ENCODE measurements around the gene PSMD8. TPM values are rescaled to one million over a fixed set of nuclear protein-coding genes. Genes with fewer than 3 reads are reported as not detected.

The PSMD8 gene
- total RNA-seq, 2 donors from 2014 or later = 126 to 184 TPM

DNA sequence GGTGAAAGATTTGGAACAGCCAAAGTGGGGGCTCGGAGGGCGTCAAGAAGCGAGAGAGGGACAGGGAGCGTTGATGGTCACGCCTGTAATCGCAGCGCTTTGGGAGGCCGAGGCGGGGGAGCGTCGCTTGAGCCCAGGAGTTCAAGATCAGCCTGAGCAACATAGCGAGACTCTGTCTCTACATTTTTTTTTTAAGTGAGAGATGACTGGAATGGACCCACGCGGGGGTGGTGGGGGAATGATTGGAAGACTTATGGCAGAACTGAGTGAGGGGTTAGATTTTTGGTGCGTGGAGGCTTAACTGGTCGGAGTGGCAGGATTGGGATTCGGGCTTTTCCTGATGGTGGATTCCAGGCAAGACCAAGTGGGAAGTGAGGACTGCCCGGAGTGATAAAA is 725 bp downstream of the PSMD8 start:
- Histone ChIP-seq H3K36me3 (no peaks in the 10 kb centered on the region), H3K4me3 (peak overlapping the region; percentile 61), H3K9ac (ENCODE audit: low read depth in 2 of 2, low read length in 2 of 2) (peak overlapping the region; percentile 85 to 89), H3K9me3 (no peaks in the 10 kb centered on the region), H3K4me1 (peaks cover 5% of the 10 kb centered on the region), H3K27me3 (no peaks in the 10 kb centered on the region), H3K27ac (peak overlapping the region; percentile 68)
- TF ChIP-seq CTCF (IDR thresholded peaks at IDR 0.05) = no peak
- intact Hi-C loops (cut with DNase I) = no loop called here
- DNase-seq = no peak

DNA sequence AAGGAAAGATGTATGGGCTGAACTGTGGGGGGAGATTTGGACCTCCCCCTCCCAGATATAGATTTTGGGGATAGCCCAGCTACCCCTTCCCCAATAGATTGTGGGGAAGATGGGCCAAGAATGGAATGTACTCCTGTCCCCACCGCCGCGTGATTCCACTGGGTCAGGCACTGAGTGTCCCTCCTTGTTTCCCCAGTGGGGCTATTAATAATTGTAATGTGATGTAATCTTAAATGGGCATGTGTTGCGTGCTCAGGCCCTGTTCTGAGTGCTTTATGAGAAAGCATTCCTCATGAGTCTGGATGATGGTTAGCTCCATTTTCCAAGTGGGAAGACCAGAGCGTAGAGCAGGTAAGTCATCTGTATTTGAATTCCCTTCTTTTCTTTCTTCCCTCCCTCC is 1.4 kb downstream of the PSMD8 start:
- no peak for TF ChIP-seq CTCF (IDR thresholded peaks at IDR 0.05)
- Histone ChIP-seq H3K9ac (ENCODE audit: low read depth in 2 of 2, low read length in 2 of 2) (peak overlapping the region; percentile 85 to 89), H3K27ac (no peak overlapping the region), H3K36me3 (peaks cover 2% of the 10 kb centered on the region), H3K27me3 (no peaks in the 10 kb centered on the region), H3K9me3 (no peaks in the 10 kb centered on the region), H3K4me1 (peaks cover 5% of the 10 kb centered on the region), H3K4me3 (peak overlapping the region; percentile 61)
- no peak for DNase-seq
- intact Hi-C loops (cut with DNase I) = no loop called here

GRCh38 chr19:38376576-38376975 is 2.2 kb downstream of the PSMD8 start:
- Histone ChIP-seq H3K27ac (no peak overlapping the region), H3K4me1 (peaks cover 5% of the 10 kb centered on the region), H3K4me3 (no peak overlapping the region), H3K27me3 (no peaks in the 10 kb centered on the region), H3K36me3 (peaks cover 9% of the 10 kb centered on the region), H3K9me3 (no peaks in the 10 kb centered on the region), H3K9ac (ENCODE audit: low read depth in 2 of 2, low read length in 2 of 2) (no peak overlapping the region)
- intact Hi-C loops (cut with DNase I) = no loop called here
- TF ChIP-seq CTCF (IDR thresholded peaks at IDR 0.05) = no peak
- DNase-seq = no peak

GRCh38 chr19:38377052-38377451 is 2.7 kb downstream of the PSMD8 start:
- no peaks in the 10 kb centered on the region for H3K27me3 ChIP-seq
- no peak for TF ChIP-seq CTCF (IDR thresholded peaks at IDR 0.05)
- H3K9ac ChIP-seq (ENCODE audit: low read depth in 2 of 2, low read length in 2 of 2) = no peak overlapping the region
- intact Hi-C loops (cut with DNase I) = no loop called here
- no peaks in the 10 kb centered on the region for H3K9me3 ChIP-seq
- no peak for DNase-seq
- peaks cover 5% of the 10 kb centered on the region for H3K4me1 ChIP-seq
- H3K4me3 ChIP-seq = no peak overlapping the region
- H3K27ac ChIP-seq = no peak overlapping the region
- peaks cover 14% of the 10 kb centered on the region for H3K36me3 ChIP-seq

DNA sequence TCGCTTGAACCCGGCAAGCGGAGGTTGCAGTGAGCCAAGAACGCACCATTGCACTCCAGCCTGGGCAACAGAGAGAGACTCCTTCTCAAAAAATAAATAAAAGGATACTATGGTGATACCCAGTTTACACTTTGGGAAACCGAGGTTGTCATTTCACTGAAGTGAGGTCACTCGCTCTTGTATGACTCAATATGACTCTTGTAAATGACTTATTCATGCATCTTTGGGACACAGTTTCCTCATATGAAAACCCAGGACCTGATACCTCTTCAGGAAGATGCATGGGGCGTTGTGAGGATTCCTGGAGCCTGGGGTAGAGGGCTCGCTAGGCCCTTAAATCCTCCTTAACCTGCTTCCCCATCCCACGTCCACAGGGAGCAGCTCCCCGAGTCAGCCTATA is 4.5 kb downstream of the PSMD8 start:
- Histone ChIP-seq H3K9ac (ENCODE audit: low read depth in 2 of 2, low read length in 2 of 2) (no peak overlapping the region), H3K9me3 (no peaks in the 10 kb centered on the region), H3K4me1 (peaks cover 5% of the 10 kb centered on the region), H3K27ac (no peak overlapping the region), H3K36me3 (peaks cover 18% of the 10 kb centered on the region), H3K27me3 (no peaks in the 10 kb centered on the region), H3K4me3 (no peak overlapping the region)
- no peak for TF ChIP-seq CTCF (IDR thresholded peaks at IDR 0.05)
- no peak for DNase-seq
- intact Hi-C loops (cut with DNase I) = no loop called here

- H3K4me1 ChIP-seq = no peaks in the 10 kb centered on the region
- no peaks in the 10 kb centered on the region for H3K9me3 ChIP-seq
- no peaks in the 10 kb centered on the region for H3K27me3 ChIP-seq
- no peak for TF ChIP-seq CTCF (IDR thresholded peaks at IDR 0.05)
- DNase-seq = no peak
- H3K9ac ChIP-seq (ENCODE audit: low read depth in 2 of 2, low read length in 2 of 2) = no peak overlapping the region
- H3K27ac ChIP-seq = no peak overlapping the region
- intact Hi-C loops (cut with DNase I) = no loop called here
- no peak overlapping the region for H3K4me3 ChIP-seq
- H3K36me3 ChIP-seq = peaks cover 18% of the 10 kb centered on the region
Measured at GRCh38 chr19:38381138-38381537, 6.8 kb downstream of the PSMD8 start.

All from colonic mucosa (tissue), 4 donors.